HG03469 (cell line): ENCODE data around the gene OR5AU1.
"Not testable (repeated sequence)": the region's sequence is repeated elsewhere in the genome, so short reads cannot be mapped to it uniquely, and the experiment has no call there.

Experiments used
- ATAC-seq: cut with Tn5 transposase; IDR thresholded peaks from one replicate; pipeline ENCODE4 v1.9.1; 2021; ENCODE audit warnings: mild to moderate bottlenecking, moderate library complexity, moderate number of reproducible peaks; ENCODE audit not compliant: unreplicated experiment

Gene OR5AU1

GRCh38 chr14:21182166-21182565 lies 26.3 kb upstream of the OR5AU1 start:
- no peak for ATAC-seq

- no peak for ATAC-seq
These were observed 15.3 kb upstream of the OR5AU1 start for GRCh38 chr14:21171128-21171527.

GRCh38 chr14:21169573-21169972 lies 13.7 kb upstream of the OR5AU1 start:
- ATAC-seq: no peak

GRCh38 chr14:21168055-21168454 lies 12.2 kb upstream of the OR5AU1 start:
- ATAC-seq: no peak

- ATAC-seq: not testable (repeated sequence)
These were observed 9.8 kb upstream of the OR5AU1 start for GRCh38 chr14:21165670-21166069.

GRCh38 chr14:21165002-21165605 lies 9.2 kb upstream of the OR5AU1 start:
- not testable (repeated sequence) for ATAC-seq

- no peak for ATAC-seq
These were observed 8.0 kb upstream of the OR5AU1 start for GRCh38 chr14:21163871-21164291.

GRCh38 chr14:21162081-21162480 lies 6.2 kb upstream of the OR5AU1 start:
- ATAC-seq: no peak

- no peak for ATAC-seq
These were observed 4.3 kb upstream of the OR5AU1 start for GRCh38 chr14:21160061-21160610.

- ATAC-seq: not testable (repeated sequence)
These were observed 2.3 kb upstream of the OR5AU1 start for GRCh38 chr14:21158175-21158574.

GRCh38 chr14:21149641-21150367 lies 6.1 kb downstream of the OR5AU1 start:
- ATAC-seq: no peak

GRCh38 chr14:21145437-21145836 lies 10.4 kb downstream of the OR5AU1 start:
- ATAC-seq: no peak

- no peak for ATAC-seq
These were observed 13.5 kb downstream of the OR5AU1 start for GRCh38 chr14:21142357-21142756.

- ATAC-seq: no peak
These were observed 19.8 kb downstream of the OR5AU1 start for GRCh38 chr14:21136024-21136423.

- no peak for ATAC-seq
These were observed 22.0 kb downstream of the OR5AU1 start for GRCh38 chr14:21133901-21134300.

- ATAC-seq: no peak
These were observed 32.4 kb downstream of the OR5AU1 start for GRCh38 chr14:21123429-21123828.

GRCh38 chr14:21121122-21121521 lies 34.7 kb downstream of the OR5AU1 start:
- no peak for ATAC-seq

GRCh38 chr14:21120686-21121085 lies 35.2 kb downstream of the OR5AU1 start:
- no peak for ATAC-seq

GRCh38 chr14:21118933-21119332 lies 36.9 kb downstream of the OR5AU1 start:
- no peak for ATAC-seq

- ATAC-seq: no peak
These were observed 42.5 kb downstream of the OR5AU1 start for GRCh38 chr14:21113369-21113768.

GRCh38 chr14:21112255-21112654 lies 43.6 kb downstream of the OR5AU1 start:
- ATAC-seq: no peak
